K562 (cell line): ENCODE measurements around the gene ZSWIM3. TPM values are rescaled to one million over a fixed set of nuclear protein-coding genes. Genes with fewer than 3 reads are reported as not detected.

Experiments
- BRCA1 ChIP-seq, 2 experiments: fragments of 450-650 bp in 1 of 2; sonication (generic) in 1 of 2; formaldehyde crosslinking in 1 of 2; IDR thresholded peaks; 2 replicates each; pipeline versions ENCODE4 v1.5.0 to v1.6.1; 2017 to 2020; ENCODE audit warnings: mild to moderate bottlenecking in 1 of 2, missing genetic modification reagents in 1 of 2
- CAMTA2 ChIP-seq: fragments of 250-450 bp; sonication (Bioruptor Pico); conservative IDR thresholded peaks from 2 replicates; pipeline ENCODE4 v1.5.1; 2022
- CBX1 ChIP-seq: sonication (generic); IDR thresholded peaks from 2 replicates; pipeline ENCODE4 v1.6.1; 2016; ENCODE audit warnings: antibody characterized with exemption, low read depth, mild to moderate bottlenecking
- CHCHD3 ChIP-seq: fragments of 250-450 bp; sonication (Bioruptor Pico); IDR thresholded peaks from 2 replicates; pipeline ENCODE4 v2.1.2; 2022; ENCODE audit warnings: mild to moderate bottlenecking
- CREB3 ChIP-seq: fragments of 450-650 bp; conservative IDR thresholded peaks from 2 replicates; pipeline ENCODE4 v1.6.1; 2016; ENCODE audit warnings: missing genetic modification characterization, low read depth, mild to moderate bottlenecking, missing compliant biosample characterization, moderate library complexity
- EP400 ChIP-seq: fragments of 450-650 bp; IDR thresholded peaks from 2 replicates; pipeline ENCODE4 v1.6.1; 2017; ENCODE audit warnings: antibody characterized with exemption, mild to moderate bottlenecking, moderate library complexity
- FUS ChIP-seq: fragments of 200-400 bp; formaldehyde crosslinking; optimal IDR thresholded peaks from 2 replicates; pipeline ENCODE3; 2017; ENCODE audit warnings: low read depth, low read length
- GTF2A2 ChIP-seq: IDR thresholded peaks from 2 replicates; pipeline ENCODE4 v1.6.1; 2016; ENCODE audit warnings: mild to moderate bottlenecking, missing genetic modification characterization, missing compliant biosample characterization
- HDAC6 ChIP-seq: IDR thresholded peaks from 2 replicates; pipeline ENCODE4 v1.6.1; 2012; ENCODE audit warnings: low read depth, mild to moderate bottlenecking, control low read depth, inconsistent platforms, low read length, moderate library complexity
- MEF2A ChIP-seq: IDR thresholded peaks from 2 replicates; pipeline ENCODE4 v1.6.1; 2011; ENCODE audit warnings: low read depth, mild to moderate bottlenecking, low read length, moderate library complexity; ENCODE audit not compliant: control insufficient read depth
- MTA3 ChIP-seq: fragments of 450-650 bp; formaldehyde crosslinking; IDR thresholded peaks from 2 replicates; pipeline ENCODE4 v1.6.1; 2017; ENCODE audit warnings: mild to moderate bottlenecking, borderline replicate concordance
- NFATC3 ChIP-seq: fragments of 450-650 bp; IDR thresholded peaks from 2 replicates; pipeline ENCODE4 v1.6.1; 2017; ENCODE audit warnings: mild to moderate bottlenecking
- NR2C2 ChIP-seq, 2 experiments: fragments of 200-800 bp in 1 of 2; sonication (Bioruptor generic) in 1 of 2; sonication (generic) in 1 of 2; formaldehyde crosslinking in 1 of 2; IDR thresholded peaks; 2 replicates each; pipeline versions ENCODE4 v1.6.1 to v1.8.0; 2016 to 2022; ENCODE audit warnings: mild to moderate bottlenecking in 1 of 2, missing compliant biosample characterization in 1 of 2, missing genetic modification characterization in 1 of 2, missing genetic modification reagents in 1 of 2
- PHTF2 ChIP-seq: fragments of 250-450 bp; sonication (Bioruptor Pico); IDR thresholded peaks from 2 replicates; pipeline ENCODE4 v1.5.0; 2021; ENCODE audit warnings: mild to moderate bottlenecking
- POLR2AphosphoS2 ChIP-seq: IDR thresholded peaks from 2 replicates; pipeline ENCODE4 v1.6.1; 2012; ENCODE audit warnings: low read length, improper control_type of control experiment
- RAD51 ChIP-seq: fragments of 450-650 bp; IDR thresholded peaks from 2 replicates; pipeline ENCODE4 v1.7.1; 2016; ENCODE audit warnings: low read depth, mild to moderate bottlenecking, borderline replicate concordance
- RBM14 ChIP-seq: fragments of 200-400 bp; formaldehyde crosslinking; IDR thresholded peaks from 2 replicates; pipeline ENCODE4 v1.6.1; 2018; ENCODE audit warnings: low read depth, mild to moderate bottlenecking, low read length, moderate library complexity, borderline replicate concordance; ENCODE audit not compliant: insufficient read depth
- RBM22 ChIP-seq: fragments of 200-400 bp; formaldehyde crosslinking; IDR thresholded peaks from 2 replicates; pipeline ENCODE4 v1.6.1; 2018; ENCODE audit warnings: low read length, low read depth; ENCODE audit not compliant: poor library complexity, severe bottlenecking
- SIX5 ChIP-seq, 2 experiments: IDR thresholded peaks; 2 replicates each; pipeline ENCODE4 v1.6.1; 2011; ENCODE audit warnings: low read length in 2 of 2, borderline replicate concordance in 1 of 2, low read depth in 1 of 2, mild to moderate bottlenecking in 1 of 2, moderate library complexity in 1 of 2; ENCODE audit not compliant: insufficient read depth in 1 of 2
- XRCC3 ChIP-seq: fragments of 450-650 bp; IDR thresholded peaks from 2 replicates; pipeline ENCODE4 v1.6.1; 2017; ENCODE audit warnings: mild to moderate bottlenecking, moderate library complexity
- ZNF121 ChIP-seq: sonication (generic); formaldehyde crosslinking; conservative IDR thresholded peaks from 2 replicates; pipeline ENCODE4 v1.8.0; 2022; ENCODE audit warnings: missing genetic modification reagents
- ZNF224 ChIP-seq: sonication (generic); formaldehyde crosslinking; IDR thresholded peaks from 2 replicates; pipeline ENCODE4 v1.8.0; 2022; ENCODE audit warnings: mild to moderate bottlenecking, missing genetic modification reagents
- ZNF23 ChIP-seq: fragments of 250-450 bp; sonication (Bioruptor Pico); IDR thresholded peaks from 2 replicates; pipeline ENCODE4 v1.4.0; 2020; ENCODE audit warnings: mild to moderate bottlenecking
- ZNF239 ChIP-seq: fragments of 250-450 bp; sonication (Bioruptor Pico); IDR thresholded peaks from 2 replicates; pipeline ENCODE4 v1.4.0; 2020; ENCODE audit warnings: mild to moderate bottlenecking
- ZNF583 ChIP-seq: fragments of 250-450 bp; sonication (Bioruptor Pico); IDR thresholded peaks from 2 replicates; pipeline ENCODE4 v1.4.0; 2020
- polyA plus RNA-seq, 8 experiments: library from polyadenylated mRNA; depleted of rRNA in 4 of 8; stranded (reverse) in 5 of 8; unstranded in 3 of 8; fragments of >200 nt; fragmentation: Nextera tagmentation in 2 of 8; fragmentation: Illumina TruSeq in 1 of 8; extraction: Ambion mirVana in 2 of 8; extraction: Trizol in 1 of 8; gene quantifications; 2 replicates each; pipeline versions ENCODE4 v1.2.1 to v1.2.3, GENCODE V29; 2011 to 2014; ENCODE audit warnings: inconsistent platforms in 1 of 8, missing spikeins in 1 of 8
- total RNA-seq, 7 experiments: library from RNA; depleted of rRNA in 6 of 7; stranded (reverse); fragments of >200 nt in 6 of 7; fragmentation: Illumina TruSeq in 2 of 7; extraction: Trizol in 2 of 7; gene quantifications; 2 replicates each; pipeline versions ENCODE4 v1.2.1 to v1.2.3, GENCODE V29; 2011 to 2021; ENCODE audit warnings: low replicate concordance in 1 of 7
- TF ChIP-seq, protein P1 (sequence below): fragments of 150-350 bp; IDR thresholded peaks from 2 replicates; pipeline ENCODE4 v1.6.1; 2014; ENCODE audit warnings: low read depth, mild to moderate bottlenecking, low read length, borderline replicate concordance

ZSWIM3 gene
- total and polyA plus RNA-seq, 9 of the 15 experiments (the other 6 are each of a cell fraction or from before 2014, with no cell fraction given): 1.7 to 4.3 (median 2.9) TPM

GRCh38 chr20:45910670-45911485 is 53.5 kb downstream of the ZSWIM3 start (continued):
- TF ChIP-seq FUS (no peak), POLR2AphosphoS2 (no peak), GTF2A2 (tag) (no peak), CHCHD3 (CRISPR knock-in tag) (no peak), PHTF2 (CRISPR knock-in tag) (no peak), EP400 (peak; percentile 54; the same call in 1 of the 2 replicates), MEF2A (no peak), RBM22 (peak; percentile 5), ZNF583 (CRISPR knock-in tag) (no peak), CAMTA2 (CRISPR knock-in tag) (no peak), RAD51 (no peak), XRCC3 (no peak), BRCA1 (IDR thresholded peaks at IDR 0.05) (no peak), BRCA1 (CRISPR knock-in tag; IDR thresholded peaks at IDR 0.05) (no peak), CBX1 (no peak), SIX5 (IDR thresholded peaks at IDR 0.05; ENCODE audit: borderline replicate concordance in 1 of 2, insufficient read depth in 1 of 2, low read depth in 1 of 2, low read length in 2 of 2) (no peak), CREB3 (no peak), ZNF224 (CRISPR knock-in tag) (no peak), MTA3 (0 out of 2 replicates have a peak, but pooled peaks have one; percentile 30), NFATC3 (no peak), HDAC6 (no peak), RBM14 (no peak), NR2C2 (CRISPR knock-in tag; IDR thresholded peaks at IDR 0.05) (no peak), NR2C2 (tag; IDR thresholded peaks at IDR 0.05) (no peak), ZNF239 (no peak), ZNF121 (no peak), ZNF23 (CRISPR knock-in tag) (no peak)
- TF ChIP-seq, protein P1, sequence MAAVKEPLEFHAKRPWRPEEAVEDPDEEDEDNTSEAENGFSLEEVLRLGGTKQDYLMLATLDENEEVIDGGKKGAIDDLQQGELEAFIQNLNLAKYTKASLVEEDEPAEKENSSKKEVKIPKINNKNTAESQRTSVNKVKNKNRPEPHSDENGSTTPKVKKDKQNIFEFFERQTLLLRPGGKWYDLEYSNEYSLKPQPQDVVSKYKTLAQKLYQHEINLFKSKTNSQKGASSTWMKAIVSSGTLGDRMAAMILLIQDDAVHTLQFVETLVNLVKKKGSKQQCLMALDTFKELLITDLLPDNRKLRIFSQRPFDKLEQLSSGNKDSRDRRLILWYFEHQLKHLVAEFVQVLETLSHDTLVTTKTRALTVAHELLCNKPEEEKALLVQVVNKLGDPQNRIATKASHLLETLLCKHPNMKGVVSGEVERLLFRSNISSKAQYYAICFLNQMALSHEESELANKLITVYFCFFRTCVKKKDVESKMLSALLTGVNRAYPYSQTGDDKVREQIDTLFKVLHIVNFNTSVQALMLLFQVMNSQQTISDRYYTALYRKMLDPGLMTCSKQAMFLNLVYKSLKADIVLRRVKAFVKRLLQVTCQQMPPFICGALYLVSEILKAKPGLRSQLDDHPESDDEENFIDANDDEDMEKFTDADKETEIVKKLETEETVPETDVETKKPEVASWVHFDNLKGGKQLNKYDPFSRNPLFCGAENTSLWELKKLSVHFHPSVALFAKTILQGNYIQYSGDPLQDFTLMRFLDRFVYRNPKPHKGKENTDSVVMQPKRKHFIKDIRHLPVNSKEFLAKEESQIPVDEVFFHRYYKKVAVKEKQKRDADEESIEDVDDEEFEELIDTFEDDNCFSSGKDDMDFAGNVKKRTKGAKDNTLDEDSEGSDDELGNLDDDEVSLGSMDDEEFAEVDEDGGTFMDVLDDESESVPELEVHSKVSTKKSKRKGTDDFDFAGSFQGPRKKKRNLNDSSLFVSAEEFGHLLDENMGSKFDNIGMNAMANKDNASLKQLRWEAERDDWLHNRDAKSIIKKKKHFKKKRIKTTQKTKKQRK: no peak
